PC-3 (cell line): Measurements from ENCODE around the gene RPRD1A. TPM values are rescaled to one million over a fixed set of nuclear protein-coding genes. Genes with fewer than 3 reads are reported as not detected.
"Not testable (repeated sequence)": the region's sequence is repeated elsewhere in the genome, so short reads cannot be mapped to it uniquely, and the experiment has no call there.

Experiments used
- ATAC-seq: fragments of 200-7000 bp; cut with Tn5 transposase; 2 replicates; pipeline ENCODE4 v1.9.1; 2020; ENCODE audit warnings: mild to moderate bottlenecking, moderate library complexity
- BruUV-seq: library from RNA; stranded (reverse); fragments of 400-500 nt; replicated peaks from 2 replicates; lab custom pipeline; 2021; lab: Mats Ljungman, UMichigan
- CTCF ChIA-PET: fragments of 300-600 bp; sonication (Branson Sonifier 250); formaldehyde crosslinking; loops from one replicate; lab custom pipeline; 2022; ENCODE audit warnings: antibody characterized with exemption; lab: Charles Lee
- POLR2A ChIA-PET: fragments of 300-600 bp; sonication (Branson Sonifier 250); formaldehyde crosslinking; loops from one replicate; lab custom pipeline; 2022; ENCODE audit warnings: antibody characterized with exemption; ENCODE audit not compliant: unreplicated experiment; lab: Charles Lee
- DNase-seq: peaks from one replicate; pipeline ENCODE4 v3.0.0-alpha.2; 2015
- H2AFZ ChIP-seq: fragments of 300-600 bp; sonication (generic); 2 replicates; pipeline ENCODE4 v1.6.0; 2016; ENCODE audit warnings: antibody characterized with exemption, low read length
- H3F3A ChIP-seq: fragments of 300-600 bp; sonication (generic); one replicate; pipeline ENCODE4 v1.6.0; 2017; ENCODE audit warnings: antibody characterized with exemption, low read length, control low read depth, mild to moderate bottlenecking; ENCODE audit not compliant: unreplicated experiment
- H3K27ac ChIP-seq: fragments of 300-600 bp; sonication (generic); 2 replicates; pipeline ENCODE4 v1.5.1; 2016; ENCODE audit warnings: mild to moderate bottlenecking, low read length
- H3K27me3 ChIP-seq: fragments of 300-600 bp; sonication (generic); 2 replicates; pipeline ENCODE4 v1.6.1; 2016; ENCODE audit warnings: low read length, mixed read lengths
- H3K36me3 ChIP-seq: fragments of 300-600 bp; sonication (generic); 2 replicates; pipeline ENCODE4 v1.6.1; 2016; ENCODE audit warnings: low read depth, mixed run types, low read length, mixed read lengths
- H3K4me1 ChIP-seq: fragments of 300-600 bp; sonication (generic); 2 replicates; pipeline ENCODE4 v1.5.1; 2016; ENCODE audit warnings: low read length; ENCODE audit not compliant: insufficient read depth
- H3K4me2 ChIP-seq: fragments of 300-600 bp; sonication (generic); 2 replicates; pipeline ENCODE4 v1.6.0; 2016; ENCODE audit warnings: low read length
- H3K4me3 ChIP-seq: fragments of 300-600 bp; sonication (generic); 2 replicates; pipeline ENCODE4 v1.5.1; 2016; ENCODE audit warnings: mild to moderate bottlenecking, low read length, mixed read lengths
- H3K79me2 ChIP-seq: fragments of 300-600 bp; sonication (generic); 2 replicates; pipeline ENCODE4 v1.6.1; 2017; ENCODE audit warnings: low read length, mixed read lengths
- H3K9ac ChIP-seq: fragments of 300-600 bp; sonication (generic); 2 replicates; pipeline ENCODE4 v1.6.0; 2016; ENCODE audit warnings: mild to moderate bottlenecking, low read length
- H3K9me2 ChIP-seq: fragments of 300-600 bp; sonication (generic); replicated peaks from 2 replicates; pipeline ENCODE4 v1.6.1; 2016; ENCODE audit warnings: mixed run types, low read length, mixed read lengths
- H3K9me3 ChIP-seq: fragments of 300-600 bp; sonication (generic); 2 replicates; pipeline ENCODE4 v1.6.1; 2016; ENCODE audit warnings: low read length, mixed read lengths
- H4K20me1 ChIP-seq: fragments of 300-600 bp; sonication (generic); 2 replicates; pipeline ENCODE4 v1.6.1; 2016; ENCODE audit warnings: low read length, mixed read lengths
- CTCF ChIP-seq: fragments of 300-600 bp; sonication (generic); conservative IDR thresholded peaks from 2 replicates; pipeline ENCODE4 v1.5.1; 2017; ENCODE audit warnings: antibody characterized with exemption, low read depth, mild to moderate bottlenecking, low read length
- EZH2 ChIP-seq: fragments of 300-600 bp; sonication (generic); IDR thresholded peaks from one replicate; pipeline ENCODE4 v1.6.1; 2017; ENCODE audit warnings: antibody characterized with exemption, mild to moderate bottlenecking, low read length; ENCODE audit not compliant: unreplicated experiment
- EZH2phosphoT487 ChIP-seq: fragments of 300-600 bp; sonication (generic); IDR thresholded peaks from 2 replicates; pipeline ENCODE4 v1.6.1; 2018; ENCODE audit warnings: mild to moderate bottlenecking, antibody characterized with exemption, low read length, borderline replicate concordance
- intact Hi-C: fragments of 100-400 bp; cut with micrococcal nuclease; formaldehyde crosslinking; loops from 2 replicates; pipeline ENCODE4 v1.9.0; 2023
- total RNA-seq: library from RNA; depleted of rRNA; stranded (reverse); fragments of >200 nt; gene quantifications from 2 replicates; pipeline ENCODE4 v1.2.3, GENCODE V29; 2014

RPRD1A gene
- total RNA-seq, 1 experiment from 2014 or later = 42.2 TPM

DNA sequence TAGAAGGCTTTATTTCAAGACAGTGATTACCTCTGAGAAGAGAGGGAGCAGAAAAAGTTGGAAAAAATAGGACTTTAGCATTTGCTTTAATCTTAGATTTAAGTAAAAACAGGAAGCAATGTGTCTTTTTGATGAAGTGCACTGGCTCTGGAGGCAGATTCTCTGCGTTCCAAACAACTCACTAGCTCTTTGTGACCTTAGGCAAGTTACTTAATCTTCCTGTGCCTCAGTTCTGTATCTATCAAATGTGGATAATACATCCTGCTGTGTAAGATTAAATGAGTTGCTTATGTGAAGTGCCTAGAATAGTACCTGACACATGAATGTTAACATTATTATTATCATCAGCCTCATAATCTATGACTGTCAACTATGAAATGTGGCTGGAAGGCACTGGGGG is 42.3 kb downstream of the RPRD1A start:
- no peaks in the 10 kb centered on the region for H3K79me2 ChIP-seq
- no peak overlapping the region for H3K4me2 ChIP-seq
- H3K9me3 ChIP-seq = no peaks in the 10 kb centered on the region
- no peak overlapping the region for H3K27ac ChIP-seq
- ATAC-seq (no peak), DNase-seq (no peak)
- BruUV-seq = no TSS peak
- no peaks in the 10 kb centered on the region for H4K20me1 ChIP-seq
- no peaks in the 10 kb centered on the region for H3K4me1 ChIP-seq
- H3K36me3 ChIP-seq = no peaks in the 10 kb centered on the region
- no peak overlapping the region for H3K4me3 ChIP-seq
- CTCF ChIA-PET = no interaction called here
- no peaks in the 10 kb centered on the region for H3K9me2 ChIP-seq
- H3F3A ChIP-seq = no peaks in the 10 kb centered on the region
- POLR2A ChIA-PET = no interaction called here
- H2AFZ ChIP-seq = no peak overlapping the region
- no peak overlapping the region for H3K9ac ChIP-seq
- no peaks in the 10 kb centered on the region for H3K27me3 ChIP-seq
- TF ChIP-seq EZH2phosphoT487 = no peak
- no peak for TF ChIP-seq EZH2
- TF ChIP-seq CTCF = no peak
- intact Hi-C loops = no loop called here

DNA sequence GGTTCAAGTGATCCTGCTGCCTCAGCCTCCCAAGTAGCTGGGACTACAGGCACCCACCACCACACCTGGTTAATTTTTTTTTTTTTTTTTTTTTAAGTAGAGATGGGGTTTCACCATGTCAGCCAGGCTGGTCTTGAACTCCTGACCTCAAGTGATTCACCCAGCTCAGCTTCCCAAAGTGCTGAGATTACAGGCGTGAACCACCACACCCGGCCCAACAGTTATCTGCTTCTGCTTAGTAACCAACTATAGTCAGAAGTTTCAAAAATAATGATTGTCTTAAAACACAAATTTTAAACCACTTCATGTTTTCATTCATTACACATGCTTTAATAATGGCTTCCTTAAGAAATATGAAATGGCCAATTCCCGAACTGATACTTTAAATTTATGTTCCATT is 43.1 kb downstream of the RPRD1A start:
- H3K9me3 ChIP-seq, H3K36me3 ChIP-seq, ATAC-seq, H3K27me3 ChIP-seq, H4K20me1 ChIP-seq, H3K4me2 ChIP-seq, H2AFZ ChIP-seq, H3K4me1 ChIP-seq, CTCF ChIA-PET, H3K4me3 ChIP-seq, H3K9ac ChIP-seq, BruUV-seq, POLR2A ChIA-PET, DNase-seq, H3F3A ChIP-seq, H3K79me2 ChIP-seq, H3K27ac ChIP-seq, intact Hi-C loops, H3K9me2 ChIP-seq: not testable (repeated sequence)

- Histone ChIP-seq H3K27me3 (no peaks in the 10 kb centered on the region), H3K4me3 (no peak overlapping the region), H3K9ac (no peak overlapping the region), H2AFZ (no peak overlapping the region), H3K9me3 (no peaks in the 10 kb centered on the region), H3K27ac (no peak overlapping the region), H4K20me1 (no peaks in the 10 kb centered on the region), H3K4me2 (no peak overlapping the region), H3F3A (no peaks in the 10 kb centered on the region), H3K36me3 (no peaks in the 10 kb centered on the region), H3K4me1 (no peaks in the 10 kb centered on the region), H3K9me2 (no peaks in the 10 kb centered on the region), H3K79me2 (no peaks in the 10 kb centered on the region)
- POLR2A ChIA-PET = no interaction called here
- ATAC-seq (no peak), DNase-seq (no peak)
- BruUV-seq = no TSS peak
- CTCF ChIA-PET = no interaction called here
- intact Hi-C loops = no loop called here
- no peak for TF ChIP-seq CTCF
- no peak for TF ChIP-seq EZH2
- no peak for TF ChIP-seq EZH2phosphoT487
Observed at GRCh38 chr18:36023336-36023735, 44.0 kb downstream of the RPRD1A start.
